HG03045 (cell line): Measurements from ENCODE around the gene SCGB1D4.

Experiments used
- ATAC-seq: cut with Tn5 transposase; IDR thresholded peaks from one replicate; pipeline ENCODE4 v1.9.1; 2021; ENCODE audit warnings: mild to moderate bottlenecking, moderate library complexity; ENCODE audit not compliant: unreplicated experiment

SCGB1D4 gene

GRCh38 chr11:62280452-62280851, 18.4 kb downstream of the SCGB1D4 start:
- no peak for ATAC-seq

DNA sequence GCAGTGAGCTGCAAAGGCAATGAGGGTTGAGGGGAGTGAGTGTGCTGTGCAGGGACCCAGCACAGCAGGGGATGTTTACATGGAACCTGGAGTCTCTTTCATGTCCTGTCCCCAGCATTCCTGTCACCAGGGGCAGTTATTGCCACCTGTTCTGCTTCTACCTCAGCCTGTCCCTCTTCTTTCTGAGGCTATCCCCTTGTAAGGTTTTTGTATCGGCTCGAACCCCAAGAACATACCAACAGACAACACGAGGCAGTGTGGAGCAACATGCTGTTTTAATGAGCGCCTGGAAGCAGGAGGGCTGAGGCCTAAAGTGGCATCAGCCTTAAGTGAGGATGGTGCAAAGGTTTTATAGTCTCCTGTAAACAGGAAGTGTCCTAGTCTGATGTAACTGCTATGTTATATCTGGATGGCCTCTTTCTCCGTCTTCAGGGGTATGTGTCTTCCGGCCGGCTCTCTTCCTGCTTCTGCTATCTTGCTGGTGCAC, 25.0 kb downstream of the SCGB1D4 start:
- ATAC-seq = no peak

GRCh38 chr11:62273284-62273683, 25.6 kb downstream of the SCGB1D4 start:
- no peak for ATAC-seq

DNA sequence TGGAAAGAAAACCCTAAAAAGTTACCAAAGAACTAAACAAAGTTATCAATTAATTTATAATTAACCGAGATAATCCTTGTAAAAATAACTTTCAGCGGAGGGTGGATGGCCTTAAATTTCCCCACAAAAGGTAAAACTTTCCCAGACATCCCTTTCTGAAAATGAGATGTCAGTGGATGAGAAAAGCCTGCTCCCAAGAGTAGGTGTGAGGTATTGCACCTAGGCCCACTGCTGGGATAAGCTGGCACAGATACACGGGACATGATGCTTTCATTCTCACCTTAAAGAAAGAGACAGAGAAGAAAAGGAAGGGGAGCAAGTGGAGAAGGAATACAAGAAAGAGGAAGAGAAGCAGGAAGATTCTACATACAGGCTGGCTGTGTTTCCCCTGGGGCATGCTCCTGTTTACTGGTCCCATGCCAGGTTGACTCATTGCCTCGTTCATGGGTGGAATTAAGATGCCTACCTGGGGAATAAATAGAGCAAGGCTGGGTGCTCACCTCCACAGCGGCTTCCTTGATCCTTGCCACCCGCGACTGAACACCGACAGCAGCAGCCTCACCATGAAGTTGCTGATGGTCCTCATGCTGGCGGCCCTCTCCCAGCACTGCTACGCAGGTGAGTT, 29.1 kb downstream of the SCGB1D4 start, which contains the start of gene SCGB2A2:
Gene SCGB2A2, plus strand, starts transcription at position 505 of the 625 bp plus-strand sequence. Its CDS starts 59 bp downstream, at position 564.
- ATAC-seq = no peak

GRCh38 chr11:62267576-62267975, 31.3 kb downstream of the SCGB1D4 start:
- ATAC-seq = no peak

- no peak for ATAC-seq
These were observed 31.8 kb downstream of the SCGB1D4 start for GRCh38 chr11:62267050-62267449.

- ATAC-seq = no peak
These were observed 32.3 kb downstream of the SCGB1D4 start for GRCh38 chr11:62266558-62266957.

DNA sequence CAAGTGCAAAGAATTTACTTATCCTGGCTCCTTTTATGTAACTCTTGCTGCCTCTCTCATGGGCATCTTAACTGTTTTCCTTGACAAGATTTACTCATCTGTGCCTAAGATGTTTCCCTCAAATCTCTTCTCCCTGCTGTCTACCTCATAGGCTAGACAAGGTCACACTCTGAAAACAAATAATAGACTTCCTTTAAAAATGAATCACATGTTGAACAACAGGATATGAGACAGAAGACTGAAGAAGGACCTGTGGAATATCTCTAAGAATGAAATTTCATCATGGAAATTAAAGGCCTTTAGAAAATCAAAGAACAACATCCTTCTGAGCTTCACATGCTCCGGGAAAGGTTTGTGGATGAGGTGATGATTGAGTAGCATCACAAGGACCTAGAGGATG, 34.9 kb downstream of the SCGB1D4 start:
- no peak for ATAC-seq

- ATAC-seq = no peak
These were observed 38.5 kb downstream of the SCGB1D4 start for GRCh38 chr11:62260261-62260953.

DNA sequence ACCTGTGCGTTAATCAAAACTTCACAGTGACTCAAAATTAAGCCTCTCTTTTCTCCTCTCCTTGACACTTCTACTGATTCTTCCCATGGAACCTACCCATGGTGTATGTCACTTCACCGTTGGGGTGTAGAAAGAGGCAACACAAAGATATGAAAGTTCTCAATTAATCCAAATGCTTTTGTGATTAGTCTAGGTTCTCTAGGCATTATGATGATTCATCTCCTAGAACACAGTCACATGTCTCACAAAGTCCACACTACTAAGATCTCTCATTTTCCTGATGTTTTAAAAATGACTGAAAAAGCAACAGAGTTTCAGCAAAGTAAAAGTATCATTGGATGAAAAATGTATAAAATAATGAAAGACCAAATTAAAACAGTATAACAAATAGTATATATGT, 42.6 kb downstream of the SCGB1D4 start:
- ATAC-seq = no peak

- ATAC-seq = no peak
These were observed 44.8 kb downstream of the SCGB1D4 start for GRCh38 chr11:62253999-62254542.

DNA sequence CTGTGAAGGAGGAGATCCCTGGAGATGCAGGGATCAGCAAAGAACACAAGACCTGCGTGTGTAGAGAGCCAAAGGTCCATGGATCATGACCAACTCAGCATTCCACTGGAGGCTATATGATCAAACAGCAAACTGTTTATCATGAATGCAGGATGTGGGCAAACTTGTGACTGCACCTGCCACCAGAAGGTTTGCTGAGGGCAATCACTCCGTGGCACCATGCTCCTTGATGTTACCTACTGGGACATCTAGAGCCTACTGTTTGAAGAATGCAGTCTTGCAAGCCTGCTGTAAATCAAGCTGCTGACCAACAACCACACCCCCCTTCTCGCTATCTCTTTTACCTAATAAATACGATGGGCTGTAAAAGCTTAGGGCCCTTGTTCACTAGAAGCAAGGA, 47.2 kb downstream of the SCGB1D4 start:
- no peak for ATAC-seq
